HepG2 (cell line): Measurements from ENCODE around the gene CD300LF. TPM values are rescaled to one million over a fixed set of nuclear protein-coding genes. Genes with fewer than 3 reads are reported as not detected.

Source experiments
- BATF2 ChIP-seq: sonication (generic); formaldehyde crosslinking; IDR thresholded peaks from 2 replicates; pipeline ENCODE4 v1.8.0; 2022; ENCODE audit warnings: mild to moderate bottlenecking, missing genetic modification reagents, moderate library complexity
- BRD4 ChIP-seq: sonication (generic); formaldehyde crosslinking; IDR thresholded peaks from 2 replicates; pipeline ENCODE4 v1.4.0; 2020; ENCODE audit warnings: missing genetic modification reagents
- ERF ChIP-seq: IDR thresholded peaks from 2 replicates; pipeline ENCODE4 v1.6.1; 2018; ENCODE audit warnings: missing biosample characterization, missing genetic modification reagents
- LCORL ChIP-seq, 2 experiments: fragments of 450-650 bp in 1 of 2; sonication (generic) in 1 of 2; formaldehyde crosslinking in 1 of 2; IDR thresholded peaks; 2 replicates each; pipeline versions ENCODE4 v1.5.0 to v1.6.1; 2017 to 2020; ENCODE audit warnings: antibody characterized with exemption in 1 of 2, missing genetic modification reagents in 1 of 2
- NKX3-1 ChIP-seq: sonication (generic); formaldehyde crosslinking; IDR thresholded peaks from 2 replicates; pipeline ENCODE4 v1.5.0; 2020; ENCODE audit warnings: missing genetic modification reagents
- PHB2 ChIP-seq: fragments of 450-650 bp; IDR thresholded peaks from 2 replicates; pipeline ENCODE4 v1.6.1; 2018; ENCODE audit not compliant: partially characterized antibody
- RARA ChIP-seq: IDR thresholded peaks from 2 replicates; pipeline ENCODE4 v1.6.1; 2016; ENCODE audit warnings: missing genetic modification reagents, missing compliant biosample characterization
- RFX5 ChIP-seq: IDR thresholded peaks from 2 replicates; pipeline ENCODE4 v1.6.1; 2011; ENCODE audit warnings: low read depth, low read length, improper control_type of control experiment
- SALL1 ChIP-seq: sonication (generic); formaldehyde crosslinking; IDR thresholded peaks from 2 replicates; pipeline ENCODE4 v1.8.0; 2022; ENCODE audit warnings: mild to moderate bottlenecking, missing genetic modification reagents
- ZBTB1 ChIP-seq: sonication (generic); formaldehyde crosslinking; IDR thresholded peaks from 2 replicates; pipeline ENCODE4 v1.4.0; 2020; ENCODE audit warnings: missing genetic modification reagents, borderline replicate concordance
- ZBTB42 ChIP-seq: sonication (generic); formaldehyde crosslinking; IDR thresholded peaks from 2 replicates; pipeline ENCODE4 v1.5.0; 2020; ENCODE audit warnings: mild to moderate bottlenecking, missing genetic modification reagents
- ZNF318 ChIP-seq: sonication (generic); formaldehyde crosslinking; IDR thresholded peaks from 2 replicates; pipeline ENCODE4 v1.4.0; 2020; ENCODE audit warnings: mild to moderate bottlenecking, missing genetic modification reagents
- ZNF354B ChIP-seq: sonication (generic); formaldehyde crosslinking; IDR thresholded peaks from 2 replicates; pipeline ENCODE4 v1.8.0; 2022; ENCODE audit warnings: mild to moderate bottlenecking, missing genetic modification reagents
- ZNF713 ChIP-seq: sonication (generic); formaldehyde crosslinking; IDR thresholded peaks from 2 replicates; pipeline ENCODE4 v1.4.0; 2020; ENCODE audit warnings: mild to moderate bottlenecking, missing genetic modification reagents
- ZNF790 ChIP-seq: sonication (generic); formaldehyde crosslinking; IDR thresholded peaks from 2 replicates; pipeline ENCODE4 v1.8.0; 2022; ENCODE audit warnings: missing genetic modification reagents, mild to moderate bottlenecking, borderline replicate concordance
- polyA plus RNA-seq, 8 experiments: library from polyadenylated mRNA; depleted of rRNA in 3 of 8; stranded (reverse) in 7 of 8; unstranded in 1 of 8; fragments of >200 nt; fragmentation: Illumina TruSeq in 4 of 8; extraction: Trizol in 4 of 8; gene quantifications; 2 replicates each; pipeline versions ENCODE4 v1.2.1 to v1.2.3, GENCODE V29; 2011 to 2016; ENCODE audit warnings: low read depth in 4 of 8, missing spikeins in 1 of 8, mixed read lengths in 1 of 8; ENCODE audit not compliant: insufficient read depth in 1 of 8
- total RNA-seq, 5 experiments: library from RNA; depleted of rRNA; stranded (reverse); fragments of >200 nt; fragmentation: Illumina TruSeq; extraction: Trizol; gene quantifications; 2 replicates each; pipeline ENCODE4 v1.2.3, GENCODE V29; 2016; ENCODE audit warnings: low read depth in 1 of 5
- TF ChIP-seq, protein P1 (sequence below): sonication (generic); formaldehyde crosslinking; IDR thresholded peaks from 2 replicates; pipeline ENCODE4 v1.5.0; 2020; ENCODE audit warnings: missing genetic modification reagents, mild to moderate bottlenecking, borderline replicate concordance
- TF ChIP-seq, protein P2 (sequence below), 2 experiments: sonication (generic) in 1 of 2; formaldehyde crosslinking in 1 of 2; IDR thresholded peaks; 2 replicates each; pipeline versions ENCODE4 v1.5.1 to v1.6.1; 2011 to 2020; ENCODE audit warnings: borderline replicate concordance in 1 of 2, low read depth in 1 of 2, low read length in 1 of 2, mild to moderate bottlenecking in 1 of 2, missing genetic modification reagents in 1 of 2, moderate library complexity in 1 of 2

CD300LF gene
- total and polyA plus RNA-seq, 2 of the 13 experiments (the other 11 are each of a cell fraction or from before 2014, with no cell fraction given), result not detected

DNA sequence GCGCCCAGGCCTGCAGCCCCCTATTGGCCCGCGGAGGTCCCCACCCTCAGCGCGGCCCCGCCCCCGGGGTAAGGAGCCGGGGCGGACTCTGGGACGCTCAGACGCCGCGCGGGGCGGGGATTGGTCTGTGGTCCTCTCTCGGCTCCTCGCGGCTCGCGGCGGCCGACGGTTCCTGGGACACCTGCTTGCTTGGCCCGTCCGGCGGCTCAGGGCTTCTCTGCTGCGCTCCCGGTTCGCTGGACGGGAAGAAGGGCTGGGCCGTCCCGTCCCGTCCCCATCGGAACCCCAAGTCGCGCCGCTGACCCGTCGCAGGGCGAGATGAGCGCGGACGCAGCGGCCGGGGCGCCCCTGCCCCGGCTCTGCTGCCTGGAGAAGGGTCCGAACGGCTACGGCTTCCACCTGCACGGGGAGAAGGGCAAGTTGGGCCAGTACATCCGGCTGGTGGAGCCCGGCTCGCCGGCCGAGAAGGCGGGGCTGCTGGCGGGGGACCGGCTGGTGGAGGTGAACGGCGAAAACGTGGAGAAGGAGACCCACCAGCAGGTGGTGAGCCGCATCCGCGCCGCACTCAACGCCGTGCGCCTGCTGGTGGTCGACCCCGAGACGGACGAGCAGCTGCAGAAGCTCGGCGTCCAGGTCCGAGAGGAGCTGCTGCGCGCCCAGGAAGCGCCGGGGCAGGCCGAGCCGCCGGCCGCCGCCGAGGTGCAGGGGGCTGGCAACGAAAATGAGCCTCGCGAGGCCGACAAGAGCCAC is 36.0 kb upstream of the CD300LF start, which contains the start of gene NHERF1 (continued):
- TF ChIP-seq PHB2 (no peak), NKX3-1 (CRISPR knock-in tag) (peak; percentile 94), SALL1 (peak; percentile 80), RFX5 (no peak), ZBTB42 (peak; percentile 91; the same call in 1 of the 2 replicates), ZNF318 (no peak; the same call in 1 of the 2 replicates), BATF2 (CRISPR knock-in tag) (peak; percentile 35; the same call in 1 of the 2 replicates), ERF (CRISPR knock-in tag) (peak; percentile 83), ZBTB1 (CRISPR knock-in tag) (no peak), ZNF713 (no peak; the same call in 1 of the 2 replicates), RARA (CRISPR knock-in tag) (peak; percentile 58), ZNF354B (CRISPR knock-in tag) (no peak), BRD4 (CRISPR knock-in tag) (peak; percentile 71; the same call in 1 of the 2 replicates), ZNF790 (peak; percentile 97), LCORL (IDR thresholded peaks at IDR 0.05) (no peak), LCORL (CRISPR knock-in tag; IDR thresholded peaks at IDR 0.05) (peak; percentile 77; the same call in 1 of the 2 replicates)
- TF ChIP-seq, protein P1, sequence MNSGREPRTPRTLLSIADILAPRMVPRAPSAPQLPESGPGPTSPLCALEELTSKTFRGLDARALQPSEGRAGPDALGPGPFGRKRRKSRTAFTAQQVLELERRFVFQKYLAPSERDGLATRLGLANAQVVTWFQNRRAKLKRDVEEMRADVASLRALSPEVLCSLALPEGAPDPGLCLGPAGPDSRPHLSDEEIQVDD (CRISPR knock-in tag), result peak; percentile 92; the same call in 1 of the 2 replicates
- TF ChIP-seq, protein P2, sequence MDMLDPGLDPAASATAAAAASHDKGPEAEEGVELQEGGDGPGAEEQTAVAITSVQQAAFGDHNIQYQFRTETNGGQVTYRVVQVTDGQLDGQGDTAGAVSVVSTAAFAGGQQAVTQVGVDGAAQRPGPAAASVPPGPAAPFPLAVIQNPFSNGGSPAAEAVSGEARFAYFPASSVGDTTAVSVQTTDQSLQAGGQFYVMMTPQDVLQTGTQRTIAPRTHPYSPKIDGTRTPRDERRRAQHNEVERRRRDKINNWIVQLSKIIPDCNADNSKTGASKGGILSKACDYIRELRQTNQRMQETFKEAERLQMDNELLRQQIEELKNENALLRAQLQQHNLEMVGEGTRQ (IDR thresholded peaks at IDR 0.05; ENCODE audit: low read depth, low read length), result no peak
- TF ChIP-seq, protein P2 (CRISPR knock-in tag; IDR thresholded peaks at IDR 0.05; ENCODE audit: borderline replicate concordance), result no peak
